Measurements from ENCODE around the gene GPATCH2. TPM values are rescaled to one million over a fixed set of nuclear protein-coding genes. Genes with fewer than 3 reads are reported as not detected.

GPATCH2 gene
- total RNA-seq, 1 donor from 2014 or later: 15.6 TPM

GRCh38 chr1:217534566-217534965, 96.3 kb downstream of the GPATCH2 start:
- no peak overlapping the region for H3K27ac Mint-ChIP-seq (ENCODE audit: unreplicated experiment)
- no peak for DNase-seq
- no peaks in the 10 kb centered on the region for H3K27me3 Mint-ChIP-seq (ENCODE audit: unreplicated experiment)
- TF ChIP-seq, protein P1, sequence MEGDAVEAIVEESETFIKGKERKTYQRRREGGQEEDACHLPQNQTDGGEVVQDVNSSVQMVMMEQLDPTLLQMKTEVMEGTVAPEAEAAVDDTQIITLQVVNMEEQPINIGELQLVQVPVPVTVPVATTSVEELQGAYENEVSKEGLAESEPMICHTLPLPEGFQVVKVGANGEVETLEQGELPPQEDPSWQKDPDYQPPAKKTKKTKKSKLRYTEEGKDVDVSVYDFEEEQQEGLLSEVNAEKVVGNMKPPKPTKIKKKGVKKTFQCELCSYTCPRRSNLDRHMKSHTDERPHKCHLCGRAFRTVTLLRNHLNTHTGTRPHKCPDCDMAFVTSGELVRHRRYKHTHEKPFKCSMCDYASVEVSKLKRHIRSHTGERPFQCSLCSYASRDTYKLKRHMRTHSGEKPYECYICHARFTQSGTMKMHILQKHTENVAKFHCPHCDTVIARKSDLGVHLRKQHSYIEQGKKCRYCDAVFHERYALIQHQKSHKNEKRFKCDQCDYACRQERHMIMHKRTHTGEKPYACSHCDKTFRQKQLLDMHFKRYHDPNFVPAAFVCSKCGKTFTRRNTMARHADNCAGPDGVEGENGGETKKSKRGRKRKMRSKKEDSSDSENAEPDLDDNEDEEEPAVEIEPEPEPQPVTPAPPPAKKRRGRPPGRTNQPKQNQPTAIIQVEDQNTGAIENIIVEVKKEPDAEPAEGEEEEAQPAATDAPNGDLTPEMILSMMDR (IDR thresholded peaks at IDR 0.05; ENCODE audit: partially characterized antibody, unreplicated experiment): no peak
- no peaks in the 10 kb centered on the region for H3K4me1 Mint-ChIP-seq (ENCODE audit: low read depth, unreplicated experiment)
- no peak overlapping the region for H3K4me3 Mint-ChIP-seq (ENCODE audit: unreplicated experiment)
- peaks cover 6% of the 10 kb centered on the region for H3K36me3 Mint-ChIP-seq (ENCODE audit: unreplicated experiment)
- H3K9me3 Mint-ChIP-seq (ENCODE audit: unreplicated experiment): no peaks in the 10 kb centered on the region

DNA sequence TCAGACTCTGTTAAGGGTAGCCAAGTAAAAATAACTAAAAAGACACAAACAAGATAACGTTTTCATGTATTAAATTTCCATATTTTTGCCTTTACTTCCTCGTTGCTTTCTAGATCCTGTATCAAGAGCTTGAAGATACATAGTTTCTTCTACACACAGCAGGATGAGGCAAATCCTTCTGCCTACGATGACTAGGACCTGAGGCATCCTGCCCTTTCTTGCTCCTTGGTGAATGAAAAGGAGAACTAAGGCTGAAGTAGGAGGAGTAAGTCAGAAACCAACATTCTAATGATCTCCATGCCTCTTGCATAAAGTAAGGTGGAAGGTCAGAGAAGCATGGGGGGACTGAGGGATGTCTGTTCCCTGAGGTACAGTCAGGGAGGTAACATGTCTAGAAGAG, 102.6 kb downstream of the GPATCH2 start:
- Mint-ChIP-seq H3K27me3 (ENCODE audit: unreplicated experiment) (no peaks in the 10 kb centered on the region), H3K4me1 (ENCODE audit: low read depth, unreplicated experiment) (no peaks in the 10 kb centered on the region), H3K9me3 (ENCODE audit: unreplicated experiment) (no peaks in the 10 kb centered on the region), H3K36me3 (ENCODE audit: unreplicated experiment) (peaks cover 10% of the 10 kb centered on the region), H3K4me3 (ENCODE audit: unreplicated experiment) (no peak overlapping the region), H3K27ac (ENCODE audit: unreplicated experiment) (no peak overlapping the region)
- TF ChIP-seq, protein P1 (IDR thresholded peaks at IDR 0.05; ENCODE audit: partially characterized antibody, unreplicated experiment): no peak
- DNase-seq: no peak

GRCh38 chr1:217527151-217527550, 103.7 kb downstream of the GPATCH2 start:
- Mint-ChIP-seq H3K4me1 (ENCODE audit: low read depth, unreplicated experiment) (no peaks in the 10 kb centered on the region), H3K36me3 (ENCODE audit: unreplicated experiment) (peaks cover 10% of the 10 kb centered on the region), H3K27me3 (ENCODE audit: unreplicated experiment) (no peaks in the 10 kb centered on the region), H3K4me3 (ENCODE audit: unreplicated experiment) (no peak overlapping the region), H3K9me3 (ENCODE audit: unreplicated experiment) (no peaks in the 10 kb centered on the region), H3K27ac (ENCODE audit: unreplicated experiment) (no peak overlapping the region)
- TF ChIP-seq, protein P1 (IDR thresholded peaks at IDR 0.05; ENCODE audit: partially characterized antibody, unreplicated experiment): no peak
- no peak for DNase-seq

DNA sequence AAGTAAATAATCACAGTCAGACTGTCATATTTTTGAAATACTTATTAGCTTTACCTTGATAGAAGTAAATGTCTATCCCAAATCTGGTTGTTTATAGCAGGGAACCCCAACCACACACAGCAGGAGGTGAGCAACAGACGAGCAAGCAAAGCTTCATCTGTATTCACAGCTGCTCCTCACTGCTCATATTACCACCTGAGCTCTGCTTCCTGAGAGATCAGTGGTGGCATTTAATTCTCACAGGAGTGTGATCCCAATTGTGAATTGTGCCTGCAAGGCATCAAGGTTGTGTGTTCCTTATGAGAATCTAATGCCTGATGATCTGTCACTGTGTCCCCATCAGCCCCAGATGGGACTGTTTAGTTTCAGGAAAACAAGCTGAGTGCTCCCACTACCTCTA, 104.3 kb downstream of the GPATCH2 start:
- no peaks in the 10 kb centered on the region for H3K4me1 Mint-ChIP-seq (ENCODE audit: low read depth, unreplicated experiment)
- H3K27me3 Mint-ChIP-seq (ENCODE audit: unreplicated experiment): no peaks in the 10 kb centered on the region
- peaks cover 10% of the 10 kb centered on the region for H3K36me3 Mint-ChIP-seq (ENCODE audit: unreplicated experiment)
- H3K4me3 Mint-ChIP-seq (ENCODE audit: unreplicated experiment): no peak overlapping the region
- DNase-seq: no peak
- TF ChIP-seq, protein P1 (IDR thresholded peaks at IDR 0.05; ENCODE audit: partially characterized antibody, unreplicated experiment): no peak
- H3K9me3 Mint-ChIP-seq (ENCODE audit: unreplicated experiment): no peaks in the 10 kb centered on the region
- H3K27ac Mint-ChIP-seq (ENCODE audit: unreplicated experiment): no peak overlapping the region

- peaks cover 10% of the 10 kb centered on the region for H3K36me3 Mint-ChIP-seq (ENCODE audit: unreplicated experiment)
- no peaks in the 10 kb centered on the region for H3K9me3 Mint-ChIP-seq (ENCODE audit: unreplicated experiment)
- no peak overlapping the region for H3K4me3 Mint-ChIP-seq (ENCODE audit: unreplicated experiment)
- H3K4me1 Mint-ChIP-seq (ENCODE audit: low read depth, unreplicated experiment): no peaks in the 10 kb centered on the region
- no peaks in the 10 kb centered on the region for H3K27me3 Mint-ChIP-seq (ENCODE audit: unreplicated experiment)
- TF ChIP-seq, protein P1 (IDR thresholded peaks at IDR 0.05; ENCODE audit: partially characterized antibody, unreplicated experiment): no peak
- H3K27ac Mint-ChIP-seq (ENCODE audit: unreplicated experiment): no peak overlapping the region
- no peak for DNase-seq
These were observed 105.0 kb downstream of the GPATCH2 start for GRCh38 chr1:217525773-217526490.

Measured in glutamatergic neuron (in vitro differentiated cells).